ENCODE measurements around the gene TDRD6. TPM values are rescaled to one million over a fixed set of nuclear protein-coding genes. Genes with fewer than 3 reads are reported as not detected.
"Not testable (repeated sequence)": the region's sequence is repeated elsewhere in the genome, so short reads cannot be mapped to it uniquely, and the experiment has no call there.

Gene TDRD6
- total and polyA plus RNA-seq, 12 donors = 0.18 to 1.7 (median 0.59) TPM

GRCh38 chr6:46642928-46643751 is 44.5 kb upstream of the TDRD6 start:
- DNase-seq = no peak
- H3K9me3 ChIP-seq (replicated peaks in 1 of 3) = no peaks in the 10 kb centered on the region
- H3K4me3 ChIP-seq = no peak overlapping the region
- H3K27me3 ChIP-seq = no peaks in the 10 kb centered on the region
- intact Hi-C loops (cut with DNase I) = no loop called here
- no peak overlapping the region for H3K27ac ChIP-seq
- WGBS, 4 donors = 84 to 88% (median 86%) methylated on average over 4 of the region's 4 CpGs
- H3K4me1 ChIP-seq (replicated peaks in 1 of 2) = no peaks in the 10 kb centered on the region
- no peaks in the 10 kb centered on the region for H3K36me3 ChIP-seq (replicated peaks in 1 of 2)
- TF ChIP-seq CTCF (IDR thresholded peaks at IDR 0.05) (no peak), POLR2A (IDR thresholded peaks at IDR 0.05) (no peak)

- TF ChIP-seq POLR2A (IDR thresholded peaks at IDR 0.05) = no peak
- TF ChIP-seq CTCF (IDR thresholded peaks at IDR 0.05) = no peak
- 56 to 67% (median 65%) methylated on average over 1 of the region's 1 CpG for WGBS, 4 donors
- no peak for DNase-seq
- H3K4me3 ChIP-seq = no peak overlapping the region
- H3K4me1 ChIP-seq (replicated peaks in 1 of 2) = no peaks in the 10 kb centered on the region
- no peaks in the 10 kb centered on the region for H3K36me3 ChIP-seq (replicated peaks in 1 of 2)
- H3K27ac ChIP-seq = no peak overlapping the region
- no peaks in the 10 kb centered on the region for H3K9me3 ChIP-seq (replicated peaks in 1 of 3)
- intact Hi-C loops (cut with DNase I) = no loop called here
- H3K27me3 ChIP-seq = no peaks in the 10 kb centered on the region
These were observed 42.4 kb upstream of the TDRD6 start for GRCh38 chr6:46645265-46645664.

GRCh38 chr6:46648108-46648507 is 39.6 kb upstream of the TDRD6 start:
- H3K27ac ChIP-seq; H3K4me3 ChIP-seq; H3K4me1 ChIP-seq (replicated peaks in 1 of 2); DNase-seq; H3K27me3 ChIP-seq; H3K9me3 ChIP-seq (replicated peaks in 1 of 3); H3K36me3 ChIP-seq (replicated peaks in 1 of 2); intact Hi-C loops (cut with DNase I): not testable (repeated sequence)
- WGBS, 4 donors = 80 to 94% (median 88%) methylated on average over 2 to 3 of the region's 4 CpGs

GRCh38 chr6:46648869-46649492 is 38.7 kb upstream of the TDRD6 start:
- peaks cover 4 to 15% of the 10 kb centered on the region in 2 donors for H3K4me1 ChIP-seq (replicated peaks in 1 of 2)
- no peak for DNase-seq
- no peaks in the 10 kb centered on the region for H3K27me3 ChIP-seq
- intact Hi-C loops (cut with DNase I) = no loop called here
- H3K4me3 ChIP-seq = no peak overlapping the region
- TF ChIP-seq CTCF (IDR thresholded peaks at IDR 0.05) = no peak
- TF ChIP-seq POLR2A (IDR thresholded peaks at IDR 0.05) = no peak
- WGBS, 4 donors = 81 to 85% (median 84%) methylated on average over 5 of the region's 5 CpGs
- H3K9me3 ChIP-seq (replicated peaks in 1 of 3) = no peaks in the 10 kb centered on the region
- no peaks in the 10 kb centered on the region for H3K36me3 ChIP-seq (replicated peaks in 1 of 2)
- H3K27ac ChIP-seq = no peak overlapping the region
